SU-DHL-6 (cell line): Measurements from ENCODE around the gene XKR7.
"Not testable (repeated sequence)": the region's sequence is repeated elsewhere in the genome, so short reads cannot be mapped to it uniquely, and the experiment has no call there.

Source experiments
- H2AFZ ChIP-seq: fragments of 200-600 bp; sonication (generic); 2 replicates; pipeline ENCODE4 v1.6.1; 2014; ENCODE audit warnings: low read depth, mild to moderate bottlenecking, moderate library complexity, mixed read lengths, antibody characterized with exemption, low read length; ENCODE audit not compliant: severe bottlenecking
- H3F3A ChIP-seq: fragments of 200-600 bp; shearing (Covaris generic); 2 replicates; pipeline ENCODE4 v1.6.0; 2016; ENCODE audit warnings: antibody characterized with exemption, mild to moderate bottlenecking; ENCODE audit not compliant: insufficient read depth
- H3K27ac ChIP-seq: fragments of 200-600 bp; sonication (generic); 2 replicates; pipeline ENCODE4 v1.5.1; 2016; ENCODE audit warnings: low read depth, mild to moderate bottlenecking, low read length, moderate library complexity, mixed read lengths
- H3K27me3 ChIP-seq: fragments of 200-600 bp; sonication (generic), shearing (Covaris generic); 2 replicates; pipeline ENCODE4 v1.6.0; 2014; ENCODE audit warnings: mild to moderate bottlenecking, low read length
- H3K36me3 ChIP-seq: fragments of 200-600 bp; sonication (generic); 2 replicates; pipeline ENCODE4 v1.6.1; 2014; ENCODE audit warnings: mild to moderate bottlenecking, low read length, mixed read lengths
- H3K4me2 ChIP-seq: fragments of 300-600, 200-600 bp; shearing (Covaris generic), sonication (generic); 2 replicates; pipeline ENCODE4 v1.6.0; 2014; ENCODE audit warnings: low read length, low read depth, mild to moderate bottlenecking; ENCODE audit not compliant: poor library complexity, severe bottlenecking
- H3K4me3 ChIP-seq: fragments of 200-600 bp; sonication (generic); 2 replicates; pipeline ENCODE4 v1.5.1; 2014; ENCODE audit warnings: antibody characterized with exemption, low read length, mild to moderate bottlenecking, mixed read lengths; ENCODE audit not compliant: insufficient read depth, poor library complexity, severe bottlenecking
- H3K79me2 ChIP-seq: fragments of 200-600 bp; sonication (generic); 2 replicates; pipeline ENCODE4 v1.6.1; 2014; ENCODE audit warnings: mild to moderate bottlenecking, low read length, moderate library complexity; ENCODE audit not compliant: insufficient read depth
- H3K9ac ChIP-seq: fragments of 200-600 bp; sonication (generic); 2 replicates; pipeline ENCODE4 v1.7.0; 2014; ENCODE audit warnings: mild to moderate bottlenecking, low read length
- H3K9me2 ChIP-seq: fragments of 200-600 bp; sonication (generic); replicated peaks from 2 replicates; pipeline ENCODE4 v1.6.1; 2014; ENCODE audit warnings: low read length; ENCODE audit not compliant: insufficient read depth
- H3K9me3 ChIP-seq: fragments of 200-600 bp; sonication (generic); 2 replicates; pipeline ENCODE4 v1.6.1; 2014; ENCODE audit warnings: low read length, mixed read lengths; ENCODE audit not compliant: insufficient read depth
- H4K20me1 ChIP-seq: fragments of 200-600 bp; sonication (generic); 2 replicates; pipeline ENCODE4 v1.6.1; 2014; ENCODE audit warnings: low read depth, mild to moderate bottlenecking, antibody characterized with exemption, low read length, moderate library complexity, mixed read lengths
- EZH2phosphoT487 ChIP-seq: fragments of 200-600 bp; sonication (generic), shearing (Covaris generic); conservative IDR thresholded peaks from 2 replicates; pipeline ENCODE4 v1.6.1; 2018; ENCODE audit warnings: mild to moderate bottlenecking, antibody characterized with exemption, low read length, moderate library complexity, mixed read lengths
- TF ChIP-seq, protein P1 (sequence below): fragments of 200-600 bp; sonication (generic); IDR thresholded peaks from one replicate; pipeline ENCODE4 v1.5.1; 2017; ENCODE audit warnings: antibody characterized with exemption, mild to moderate bottlenecking, low read length, moderate library complexity; ENCODE audit not compliant: insufficient read depth, poor library complexity, severe bottlenecking

XKR7 gene

DNA sequence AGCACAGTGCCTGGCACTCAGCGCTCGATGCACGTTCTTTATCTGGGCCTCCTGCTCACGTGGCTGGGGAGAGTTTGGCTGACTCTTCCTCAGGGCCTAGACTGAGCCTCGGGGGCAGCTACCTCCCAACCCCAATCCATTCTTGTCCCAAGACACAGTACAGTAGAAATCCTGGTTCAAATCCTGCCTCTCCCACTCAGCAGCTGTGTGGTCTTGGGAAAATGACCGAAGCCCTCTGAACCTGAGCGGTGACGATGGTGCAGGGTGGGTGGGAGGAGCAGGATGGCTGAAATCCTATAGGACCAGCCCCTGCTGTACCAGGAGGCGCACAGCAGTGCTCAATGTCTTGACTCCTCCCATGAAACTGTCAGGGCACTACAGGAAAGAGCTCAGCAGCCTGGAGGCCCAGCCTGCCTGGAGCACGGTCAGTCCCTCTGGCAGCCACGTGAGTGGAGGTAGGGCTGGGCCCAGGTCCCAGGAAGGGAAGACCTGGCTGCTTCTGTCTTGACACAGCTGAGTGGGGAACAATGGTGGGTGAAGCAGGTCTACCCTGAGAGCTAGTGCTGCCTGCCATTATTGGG is 47.6 kb upstream of the XKR7 start:
- TF ChIP-seq, protein P1, sequence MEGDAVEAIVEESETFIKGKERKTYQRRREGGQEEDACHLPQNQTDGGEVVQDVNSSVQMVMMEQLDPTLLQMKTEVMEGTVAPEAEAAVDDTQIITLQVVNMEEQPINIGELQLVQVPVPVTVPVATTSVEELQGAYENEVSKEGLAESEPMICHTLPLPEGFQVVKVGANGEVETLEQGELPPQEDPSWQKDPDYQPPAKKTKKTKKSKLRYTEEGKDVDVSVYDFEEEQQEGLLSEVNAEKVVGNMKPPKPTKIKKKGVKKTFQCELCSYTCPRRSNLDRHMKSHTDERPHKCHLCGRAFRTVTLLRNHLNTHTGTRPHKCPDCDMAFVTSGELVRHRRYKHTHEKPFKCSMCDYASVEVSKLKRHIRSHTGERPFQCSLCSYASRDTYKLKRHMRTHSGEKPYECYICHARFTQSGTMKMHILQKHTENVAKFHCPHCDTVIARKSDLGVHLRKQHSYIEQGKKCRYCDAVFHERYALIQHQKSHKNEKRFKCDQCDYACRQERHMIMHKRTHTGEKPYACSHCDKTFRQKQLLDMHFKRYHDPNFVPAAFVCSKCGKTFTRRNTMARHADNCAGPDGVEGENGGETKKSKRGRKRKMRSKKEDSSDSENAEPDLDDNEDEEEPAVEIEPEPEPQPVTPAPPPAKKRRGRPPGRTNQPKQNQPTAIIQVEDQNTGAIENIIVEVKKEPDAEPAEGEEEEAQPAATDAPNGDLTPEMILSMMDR = no peak
- no peak for TF ChIP-seq EZH2phosphoT487
- H3K79me2 ChIP-seq = no peaks in the 10 kb centered on the region
- no peaks in the 10 kb centered on the region for H3K27me3 ChIP-seq
- H3K27ac ChIP-seq = no peak overlapping the region
- no peak overlapping the region for H3K4me2 ChIP-seq
- no peak overlapping the region for H3K4me3 ChIP-seq
- H2AFZ ChIP-seq = no peak overlapping the region
- H3K9ac ChIP-seq = no peak overlapping the region
- no peaks in the 10 kb centered on the region for H3F3A ChIP-seq
- H3K9me2 ChIP-seq = no peaks in the 10 kb centered on the region
- H3K36me3 ChIP-seq = no peaks in the 10 kb centered on the region
- H4K20me1 ChIP-seq = no peaks in the 10 kb centered on the region
- H3K9me3 ChIP-seq = no peaks in the 10 kb centered on the region

DNA sequence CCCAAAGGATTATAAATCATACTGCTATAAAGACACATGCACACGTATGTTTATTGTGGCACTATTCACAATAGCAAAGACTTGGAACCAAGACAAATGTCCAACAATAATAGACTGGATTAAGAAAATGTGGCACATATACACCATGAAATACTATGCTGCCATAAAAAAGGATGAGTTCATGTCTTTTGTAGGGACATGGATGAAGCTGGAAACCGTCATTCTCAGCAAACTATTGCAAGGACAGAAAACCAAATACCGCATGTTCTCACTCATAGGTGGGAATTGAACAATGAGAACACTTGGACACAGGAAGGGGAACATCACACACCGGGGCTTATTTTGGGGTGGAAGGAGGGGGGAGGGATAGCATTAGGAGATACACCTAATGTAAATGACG is 46.5 kb upstream of the XKR7 start:
- not testable (repeated sequence) for H3K27me3 ChIP-seq, H3F3A ChIP-seq, H3K9me2 ChIP-seq, H3K9me3 ChIP-seq, H3K27ac ChIP-seq, H2AFZ ChIP-seq, H3K4me3 ChIP-seq, H3K9ac ChIP-seq, H3K36me3 ChIP-seq, H3K4me2 ChIP-seq, H4K20me1 ChIP-seq, H3K79me2 ChIP-seq

DNA sequence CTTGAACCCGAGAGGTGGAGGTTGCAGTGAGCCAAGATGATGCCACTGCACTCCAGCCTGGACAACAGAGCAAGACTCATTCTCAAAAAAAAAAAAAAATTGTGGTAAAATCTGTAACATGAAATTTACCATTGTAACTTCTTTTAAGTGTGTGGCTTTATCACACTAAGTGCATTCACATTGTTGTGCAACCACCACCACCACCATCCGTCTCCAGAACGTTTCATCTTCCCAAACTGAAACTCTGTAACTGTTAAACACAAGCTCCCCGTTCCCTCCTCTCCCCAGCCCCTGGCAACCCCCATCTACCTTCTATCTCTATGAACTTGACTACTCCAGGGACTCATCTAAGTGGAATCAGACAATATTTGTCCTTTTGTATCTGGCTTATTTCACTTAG is 45.8 kb upstream of the XKR7 start:
- H3K9me3 ChIP-seq = no peaks in the 10 kb centered on the region
- H3K4me3 ChIP-seq = no peak overlapping the region
- H3K27me3 ChIP-seq = no peaks in the 10 kb centered on the region
- H3F3A ChIP-seq = no peaks in the 10 kb centered on the region
- H3K27ac ChIP-seq = no peak overlapping the region
- no peaks in the 10 kb centered on the region for H3K9me2 ChIP-seq
- H3K36me3 ChIP-seq = no peaks in the 10 kb centered on the region
- no peak for TF ChIP-seq EZH2phosphoT487
- TF ChIP-seq, protein P1 = no peak
- no peaks in the 10 kb centered on the region for H4K20me1 ChIP-seq
- H3K9ac ChIP-seq = no peak overlapping the region
- H3K4me2 ChIP-seq = no peak overlapping the region
- no peak overlapping the region for H2AFZ ChIP-seq
- no peaks in the 10 kb centered on the region for H3K79me2 ChIP-seq

DNA sequence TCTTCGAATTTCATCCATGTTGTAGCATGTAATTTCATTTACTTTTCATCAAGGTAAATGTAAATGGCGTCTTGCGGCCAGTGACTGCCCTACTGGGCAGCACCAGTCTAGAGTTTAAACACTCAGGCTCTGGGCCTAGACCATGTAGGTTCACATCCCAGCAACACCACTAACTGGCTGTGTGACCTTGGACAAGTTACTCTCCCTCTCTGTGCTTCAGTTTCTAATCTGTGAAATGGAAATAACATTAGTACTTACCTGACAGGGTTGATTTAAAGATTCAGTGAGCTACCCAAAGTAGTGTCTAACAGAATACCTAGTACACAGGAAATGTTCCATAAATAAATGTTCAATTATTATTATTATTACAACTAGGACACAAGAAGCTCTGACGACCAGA is 45.4 kb upstream of the XKR7 start:
- Histone ChIP-seq H3F3A (no peaks in the 10 kb centered on the region), H3K4me2 (no peak overlapping the region)

More for the DNA sequence above, 45.4 kb upstream of the XKR7 start:
- Histone ChIP-seq H3K79me2 (no peaks in the 10 kb centered on the region), H3K9me3 (no peaks in the 10 kb centered on the region), H3K27me3 (no peaks in the 10 kb centered on the region; the same call in 1 of the 2 replicates), H4K20me1 (no peaks in the 10 kb centered on the region), H3K4me3 (no peak overlapping the region), H3K9ac (no peak overlapping the region), H3K9me2 (no peaks in the 10 kb centered on the region), H3K27ac (no peak overlapping the region), H3K36me3 (no peaks in the 10 kb centered on the region), H2AFZ (no peak overlapping the region)
- no peak for TF ChIP-seq EZH2phosphoT487
- TF ChIP-seq, protein P1 = no peak
